IMR-90 (cell line): ENCODE measurements around the gene RBM25. TPM values are rescaled to one million over a fixed set of nuclear protein-coding genes. Genes with fewer than 3 reads are reported as not detected.
A peak's percentile ranks its signal among the peaks of the same experiment; 100 is the strongest.

ENCODE experiments used
- ATAC-seq: fragments of 200-7000 bp; cut with Tn5 transposase; 2 replicates; pipeline ENCODE4 v1.9.1; 2020; ENCODE audit warnings: low read depth, mild to moderate bottlenecking, moderate library complexity
- BruUV-seq: library from RNA; stranded (reverse); fragments of 400-500 nt; replicated peaks from 2 replicates; lab custom pipeline; 2021; lab: Mats Ljungman, UMichigan
- CTCF ChIA-PET: fragments of 300-600 bp; formaldehyde crosslinking; extraction: SDS; loops from one replicate; lab custom pipeline; 2021; ENCODE audit warnings: antibody characterized with exemption; lab: Yijun Ruan, JAX
- POLR2A ChIA-PET: fragments of 300-600 bp; sonication (Branson Sonifier 250); formaldehyde crosslinking; loops from one replicate; lab custom pipeline; 2022; ENCODE audit warnings: antibody characterized with exemption; ENCODE audit not compliant: unreplicated experiment; lab: Charles Lee
- DNase-seq: peaks from one replicate; pipeline ENCODE4 v3.0.0; 2013
- H2AFZ ChIP-seq: replicated peaks from 2 replicates; pipeline ENCODE3; 2013; ENCODE audit warnings: low read length, mild to moderate bottlenecking; ENCODE audit not compliant: poor library complexity
- H2AK5ac ChIP-seq: 2 replicates; pipeline ENCODE4 v1.6.1; 2013; ENCODE audit warnings: low read depth, low read length, inconsistent platforms
- H2AK9ac ChIP-seq: replicated peaks from 2 replicates; pipeline ENCODE3; 2013; ENCODE audit warnings: mild to moderate bottlenecking, low read depth, low read length, moderate library complexity; ENCODE audit not compliant: poor library complexity
- H2BK120ac ChIP-seq: 2 replicates; pipeline ENCODE4 v1.6.1; 2013; ENCODE audit warnings: low read depth, low read length, inconsistent platforms
- H2BK15ac ChIP-seq: 3 replicates; pipeline ENCODE4 v1.6.1; 2013; ENCODE audit warnings: low read depth, low read length, inconsistent platforms
- H2BK20ac ChIP-seq: 2 replicates; pipeline ENCODE4 v1.6.1; 2013; ENCODE audit warnings: low read depth, mild to moderate bottlenecking, inconsistent platforms, low read length, moderate library complexity
- H2BK5ac ChIP-seq: 2 replicates; pipeline ENCODE4 v1.6.1; 2013; ENCODE audit warnings: mild to moderate bottlenecking, low read depth, low read length, inconsistent platforms; ENCODE audit not compliant: poor library complexity, severe bottlenecking
- H3K14ac ChIP-seq: replicated peaks from 2 replicates; pipeline ENCODE4 v1.6.1; 2013; ENCODE audit warnings: low read depth, low read length, inconsistent platforms
- H3K18ac ChIP-seq: 2 replicates; pipeline ENCODE4 v1.6.1; 2013; ENCODE audit warnings: low read depth, low read length, control low read depth
- H3K23ac ChIP-seq: 2 replicates; pipeline ENCODE4 v1.6.1; 2013; ENCODE audit warnings: low read depth, low read length, inconsistent platforms
- H3K27ac ChIP-seq: 2 replicates; pipeline ENCODE4 v1.5.1; 2013; ENCODE audit warnings: mild to moderate bottlenecking, control low read depth, low read length; ENCODE audit not compliant: insufficient read depth
- H3K27me3 ChIP-seq: 2 replicates; pipeline ENCODE4 v1.6.1; 2013; ENCODE audit warnings: low read length; ENCODE audit not compliant: control insufficient read depth, insufficient read depth
- H3K36me3 ChIP-seq: 2 replicates; pipeline ENCODE4 v1.6.1; 2013; ENCODE audit warnings: low read length, mixed read lengths; ENCODE audit not compliant: control insufficient read depth, insufficient read depth
- H3K4ac ChIP-seq: 2 replicates; pipeline ENCODE4 v1.6.1; 2013; ENCODE audit warnings: low read depth, low read length, inconsistent platforms
- H3K4me1 ChIP-seq: 2 replicates; pipeline ENCODE4 v1.6.1; 2013; ENCODE audit warnings: low read length, mixed read lengths; ENCODE audit not compliant: control insufficient read depth, insufficient read depth
- H3K4me2 ChIP-seq: 2 replicates; pipeline ENCODE4 v1.6.1; 2013; ENCODE audit warnings: low read depth, mild to moderate bottlenecking, control low read depth, low read length, moderate library complexity
- H3K4me3 ChIP-seq: 2 replicates; pipeline ENCODE4 v1.5.1; 2013; ENCODE audit warnings: low read depth, mild to moderate bottlenecking, control low read depth, low read length, moderate library complexity; ENCODE audit not compliant: insufficient read depth
- H3K56ac ChIP-seq: 2 replicates; pipeline ENCODE4 v1.6.1; 2013; ENCODE audit warnings: low read length, inconsistent platforms; ENCODE audit not compliant: insufficient read depth; ENCODE audit errors: extremely low read depth
- H3K79me1 ChIP-seq, 2 experiments: 2 replicates each; pipeline ENCODE4 v1.6.1; 2013; ENCODE audit warnings: low read length in 2 of 2, inconsistent platforms in 1 of 2, low read depth in 1 of 2
- H3K9ac ChIP-seq: 2 replicates; pipeline ENCODE4 v1.6.1; 2013; ENCODE audit warnings: low read depth, low read length, control low read depth
- H3K9me1 ChIP-seq: 2 replicates; pipeline ENCODE4 v1.6.1; 2013; ENCODE audit warnings: low read length, inconsistent platforms; ENCODE audit not compliant: insufficient read depth
- H3K9me3 ChIP-seq: 2 replicates; pipeline ENCODE4 v1.6.1; 2013; ENCODE audit warnings: low read length; ENCODE audit not compliant: control insufficient read depth, insufficient read depth
- H4K20me1 ChIP-seq: 2 replicates; pipeline ENCODE4 v1.6.1; 2013; ENCODE audit warnings: low read length, inconsistent platforms; ENCODE audit not compliant: insufficient read depth
- H4K5ac ChIP-seq: 2 replicates; pipeline ENCODE4 v1.6.1; 2013; ENCODE audit warnings: mild to moderate bottlenecking, low read depth, low read length, control low read depth
- H4K8ac ChIP-seq, 2 experiments: 2 replicates each; pipeline ENCODE4 v1.6.1; 2013; ENCODE audit warnings: low read depth in 2 of 2, low read length in 2 of 2, control low read depth in 1 of 2, inconsistent platforms in 1 of 2
- H4K91ac ChIP-seq: 2 replicates; pipeline ENCODE4 v1.6.1; 2013; ENCODE audit warnings: low read depth, low read length, inconsistent platforms; ENCODE audit not compliant: insufficient read depth
- BHLHE40 ChIP-seq: fragments of 150-350 bp; IDR thresholded peaks from 2 replicates; pipeline ENCODE4 v1.6.1; 2016; ENCODE audit warnings: mild to moderate bottlenecking, low read depth, low read length
- CEBPB ChIP-seq: IDR thresholded peaks from 2 replicates; pipeline ENCODE4 v1.6.1; 2012; ENCODE audit warnings: low read depth, low read length, improper control_type of control experiment
- CHD1 ChIP-seq: IDR thresholded peaks from 2 replicates; pipeline ENCODE4 v1.6.1; 2012; ENCODE audit warnings: low read depth, low read length, improper control_type of control experiment
- ELK1 ChIP-seq: fragments of 150-350 bp; IDR thresholded peaks from 2 replicates; pipeline ENCODE4 v1.6.1; 2016; ENCODE audit warnings: low read depth, mild to moderate bottlenecking, low read length, moderate library complexity, borderline replicate concordance
- FOS ChIP-seq: fragments of 150-350 bp; IDR thresholded peaks from 2 replicates; pipeline ENCODE4 v1.6.1; 2016; ENCODE audit warnings: low read depth, low read length
- MAFK ChIP-seq: IDR thresholded peaks from 2 replicates; pipeline ENCODE4 v1.6.1; 2012; ENCODE audit warnings: low read depth, low read length, improper control_type of control experiment
- MAZ ChIP-seq: IDR thresholded peaks from 2 replicates; pipeline ENCODE4 v1.6.1; 2012; ENCODE audit warnings: low read depth, mild to moderate bottlenecking, low read length, improper control_type of control experiment, moderate library complexity, borderline replicate concordance
- MXI1 ChIP-seq: IDR thresholded peaks from 2 replicates; pipeline ENCODE4 v1.6.1; 2012; ENCODE audit warnings: low read depth, mild to moderate bottlenecking, low read length, moderate library complexity, borderline replicate concordance
- NFE2L2 ChIP-seq: fragments of 150-350 bp; IDR thresholded peaks from 2 replicates; pipeline ENCODE4 v1.6.1; 2016; ENCODE audit warnings: low read depth, mild to moderate bottlenecking, low read length
- POLR2A ChIP-seq: IDR thresholded peaks from 2 replicates; pipeline ENCODE4 v1.6.1; 2012; ENCODE audit warnings: mild to moderate bottlenecking, low read depth, low read length
- RAD21 ChIP-seq: IDR thresholded peaks from 2 replicates; pipeline ENCODE4 v1.6.1; 2012; ENCODE audit warnings: low read length, improper control_type of control experiment
- RCOR1 ChIP-seq: IDR thresholded peaks from 2 replicates; pipeline ENCODE4 v1.6.1; 2012; ENCODE audit warnings: mild to moderate bottlenecking, low read length, improper control_type of control experiment; ENCODE audit not compliant: insufficient replicate concordance
- RFX5 ChIP-seq: IDR thresholded peaks from 2 replicates; pipeline ENCODE4 v1.8.0; 2012; ENCODE audit warnings: low read depth, mild to moderate bottlenecking, low read length, moderate library complexity
- SMC3 ChIP-seq: fragments of 150-350 bp; IDR thresholded peaks from 2 replicates; pipeline ENCODE4 v1.6.1; 2016; ENCODE audit warnings: low read depth, mild to moderate bottlenecking, antibody characterized with exemption, low read length, moderate library complexity
- WGBS, 2 experiments: methylation state at CpG; one replicate each; pipeline versions ENCODE4 v1.1.5 to v1.1.7; 2013; ENCODE audit warnings: missing lambda C conversion rate in 2 of 2; ENCODE audit not compliant: insufficient read length in 1 of 2; ENCODE audit errors: extremely low coverage in 2 of 2; 5-methylcytosine and 5-hydroxymethylcytosine counted together
- dilution Hi-C: fragments of 300-500 bp; cut with HindIII; formaldehyde crosslinking; loops from one replicate; pipeline ENCODE4 v1.14.3; 2018; ENCODE audit warnings: low sequenced_read_pairs; ENCODE audit not compliant: unreplicated experiment
- in situ Hi-C: fragments of 300-500 bp; cut with MboI; formaldehyde crosslinking; loops from 3 replicates; pipeline ENCODE4 v1.14.3; 2019; ENCODE audit warnings: low sequenced_read_pairs, inconsistent platforms, mixed read lengths
- intact Hi-C: fragments of 100-400 bp; cut with micrococcal nuclease; formaldehyde crosslinking; loops from 2 replicates; pipeline ENCODE4 v1.10.0; 2022
- polyA plus RNA-seq, 3 experiments: library from polyadenylated mRNA; depleted of rRNA; stranded (reverse); fragments of >200 nt; gene quantifications; 2 replicates each; pipeline ENCODE4 v1.2.3, GENCODE V29; 2012; ENCODE audit warnings: low replicate concordance in 1 of 3
- total RNA-seq: library from RNA; depleted of rRNA; stranded (reverse); fragments of >200 nt; gene quantifications from 2 replicates; pipeline ENCODE4 v1.2.3, GENCODE V29; 2012
- TF ChIP-seq, protein P1 (sequence below): fragments of 150-350 bp; IDR thresholded peaks from 2 replicates; pipeline ENCODE4 v1.6.1; 2017; ENCODE audit warnings: mild to moderate bottlenecking, antibody characterized with exemption, low read length, low read depth
- TF ChIP-seq, protein P2 (sequence below): conservative IDR thresholded peaks from 2 replicates; pipeline ENCODE4 v1.5.1; 2012; ENCODE audit warnings: mild to moderate bottlenecking, low read depth, low read length, improper control_type of control experiment

Gene RBM25
- total and polyA plus RNA-seq, 2 of the 4 experiments (the other 2 are of a cell fraction): 32.3 to 32.9 TPM

DNA sequence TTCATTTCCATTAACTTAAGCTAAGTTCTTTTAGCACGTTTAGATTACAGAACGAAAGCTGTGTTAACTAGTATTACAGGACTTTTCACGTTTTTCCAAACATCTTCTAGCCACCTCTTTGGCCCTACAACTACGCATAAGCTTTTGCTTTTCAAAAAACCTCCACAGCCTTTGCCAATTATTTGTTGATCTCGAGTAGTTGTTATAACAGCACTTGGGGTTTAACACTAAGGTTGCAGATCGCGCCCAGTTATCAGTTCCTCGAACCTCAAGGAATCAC is 450 bp upstream of the RBM25 start:
- peak overlapping the region; percentile 9; the same call in 1 of the 3 replicates for H2BK15ac ChIP-seq
- H3K79me1 ChIP-seq: peaks cover 3 to 24% of the 10 kb centered on the region in 2 experiments; a peak in 3 of 4 replicates
- peak overlapping the region; percentile 97 for H2AFZ ChIP-seq
- H3K4me2 ChIP-seq: peak overlapping the region; percentile 88
- peak overlapping the region; percentile 84 for H3K9ac ChIP-seq
- ChIA-PET POLR2A (interaction anchor here (0.6 to 1.0 kb wide), 3 partner anchors 31 to 149 kb away, joined by 3 read pairs; partner anchors contain the start of gene ZFYVE1), CTCF (interaction anchor here (1.5 kb wide), 1 partner anchor 10 kb away, joined by 4 read pairs; no protein-coding TSS in a partner anchor)
- peak overlapping the region; percentile 74 for H3K18ac ChIP-seq
- peak overlapping the region; percentile 89 to 99 for H4K8ac ChIP-seq
- no peak for DNase-seq
- peak overlapping the region; percentile 5; the same call in 1 of the 2 replicates for H2AK5ac ChIP-seq
- peaks cover 1% of the 10 kb centered on the region; the same call in 1 of the 2 replicates for H3K4me1 ChIP-seq
- H2AK9ac ChIP-seq: peak overlapping the region; percentile 88
- H3K9me3 ChIP-seq: no peaks in the 10 kb centered on the region
- dilution Hi-C loops (no loop called here), intact Hi-C loops (loop anchor here (1.0 kb wide), 1 partner anchor 31 kb away; the partner anchor contains the start of gene ZFYVE1), in situ Hi-C loops (no loop called here)
- peaks cover 38% of the 10 kb centered on the region for H4K20me1 ChIP-seq
- peak overlapping the region; percentile 88 for H3K4ac ChIP-seq
- H3K9me1 ChIP-seq: peaks cover 6% of the 10 kb centered on the region
- H3K14ac ChIP-seq: peak overlapping the region; percentile 98
- no peaks in the 10 kb centered on the region for H3K27me3 ChIP-seq
- peak overlapping the region; percentile 81 for H3K27ac ChIP-seq
- peak overlapping the region; percentile 20; the same call in 1 of the 2 replicates for H2BK20ac ChIP-seq
- H4K5ac ChIP-seq: peak overlapping the region; percentile 97
- H3K36me3 ChIP-seq: peaks cover 2% of the 10 kb centered on the region; the same call in 1 of the 2 replicates
- BruUV-seq: no TSS peak
- ATAC-seq: peak; percentile 4; the same call in 1 of the 2 replicates
- H2BK120ac ChIP-seq: peak overlapping the region; percentile 24
- H3K4me3 ChIP-seq: peak overlapping the region; percentile 58
- peak overlapping the region; percentile 90 for H2BK5ac ChIP-seq
- no CpG with 5 or more reads among the region's 8 CpGs for WGBS, 2 experiments
- peak overlapping the region; percentile 81 for H3K56ac ChIP-seq
- TF ChIP-seq NFE2L2 (no peak), FOS (no peak), MAFK (no peak), BHLHE40 (no peak), SMC3 (no peak), MXI1 (no peak), MAZ (no peak), POLR2A (no peak), ELK1 (no peak), RFX5 (no peak), RCOR1 (no peak), RAD21 (no peak), CHD1 (no peak), CEBPB (no peak)
- TF ChIP-seq, protein P1, sequence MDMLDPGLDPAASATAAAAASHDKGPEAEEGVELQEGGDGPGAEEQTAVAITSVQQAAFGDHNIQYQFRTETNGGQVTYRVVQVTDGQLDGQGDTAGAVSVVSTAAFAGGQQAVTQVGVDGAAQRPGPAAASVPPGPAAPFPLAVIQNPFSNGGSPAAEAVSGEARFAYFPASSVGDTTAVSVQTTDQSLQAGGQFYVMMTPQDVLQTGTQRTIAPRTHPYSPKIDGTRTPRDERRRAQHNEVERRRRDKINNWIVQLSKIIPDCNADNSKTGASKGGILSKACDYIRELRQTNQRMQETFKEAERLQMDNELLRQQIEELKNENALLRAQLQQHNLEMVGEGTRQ: no peak
- TF ChIP-seq, protein P2, sequence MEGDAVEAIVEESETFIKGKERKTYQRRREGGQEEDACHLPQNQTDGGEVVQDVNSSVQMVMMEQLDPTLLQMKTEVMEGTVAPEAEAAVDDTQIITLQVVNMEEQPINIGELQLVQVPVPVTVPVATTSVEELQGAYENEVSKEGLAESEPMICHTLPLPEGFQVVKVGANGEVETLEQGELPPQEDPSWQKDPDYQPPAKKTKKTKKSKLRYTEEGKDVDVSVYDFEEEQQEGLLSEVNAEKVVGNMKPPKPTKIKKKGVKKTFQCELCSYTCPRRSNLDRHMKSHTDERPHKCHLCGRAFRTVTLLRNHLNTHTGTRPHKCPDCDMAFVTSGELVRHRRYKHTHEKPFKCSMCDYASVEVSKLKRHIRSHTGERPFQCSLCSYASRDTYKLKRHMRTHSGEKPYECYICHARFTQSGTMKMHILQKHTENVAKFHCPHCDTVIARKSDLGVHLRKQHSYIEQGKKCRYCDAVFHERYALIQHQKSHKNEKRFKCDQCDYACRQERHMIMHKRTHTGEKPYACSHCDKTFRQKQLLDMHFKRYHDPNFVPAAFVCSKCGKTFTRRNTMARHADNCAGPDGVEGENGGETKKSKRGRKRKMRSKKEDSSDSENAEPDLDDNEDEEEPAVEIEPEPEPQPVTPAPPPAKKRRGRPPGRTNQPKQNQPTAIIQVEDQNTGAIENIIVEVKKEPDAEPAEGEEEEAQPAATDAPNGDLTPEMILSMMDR: no peak
- H4K91ac ChIP-seq: peak overlapping the region; percentile 85
- H3K23ac ChIP-seq: peak overlapping the region; percentile 91; the same call in 1 of the 2 replicates
